Fibroblast of lung (primary cell): ENCODE data around the gene NR3C1. TPM values are rescaled to one million over a fixed set of nuclear protein-coding genes. Genes with fewer than 3 reads are reported as not detected.

Source experiments
- DNase-seq, 2 donors: peaks; one replicate each; pipeline versions ENCODE4 v3.0.0 to v3.0.0-alpha.2; 2010; ENCODE audit warnings: low read depth in 2 of 2
- H2AFZ ChIP-seq: 2 replicates; pipeline ENCODE4 v1.5.1; 2012; ENCODE audit warnings: low read length, control low read depth, inconsistent platforms
- H3K27ac ChIP-seq: 2 replicates; pipeline ENCODE4 v1.5.1; 2011; ENCODE audit warnings: low read length, control low read depth; ENCODE audit not compliant: insufficient read depth
- H3K27me3 ChIP-seq: 2 replicates; pipeline ENCODE4 v1.5.1; 2011; ENCODE audit warnings: mild to moderate bottlenecking, low read length; ENCODE audit not compliant: control insufficient read depth, insufficient read depth
- H3K36me3 ChIP-seq: 2 replicates; pipeline ENCODE4 v1.5.1; 2011; ENCODE audit warnings: low read length; ENCODE audit not compliant: control insufficient read depth, insufficient read depth
- H3K4me1 ChIP-seq: 2 replicates; pipeline ENCODE4 v1.5.1; 2011; ENCODE audit warnings: low read length; ENCODE audit not compliant: control insufficient read depth, insufficient read depth; ENCODE audit errors: extremely low read depth
- H3K4me2 ChIP-seq: 2 replicates; pipeline ENCODE4 v1.5.1; 2011; ENCODE audit warnings: low read length, control low read depth; ENCODE audit not compliant: insufficient read depth; ENCODE audit errors: extremely low read depth
- H3K4me3 ChIP-seq, 4 experiments: fragments of 200-600 bp in 1 of 4; sonication (generic) in 1 of 4; replicated peaks in 1 of 4; 2 replicates each; pipeline ENCODE4 v1.5.1; 2011 to 2016; ENCODE audit warnings: low read length in 4 of 4, low read depth in 3 of 4, mild to moderate bottlenecking in 3 of 4, control low read depth in 2 of 4, inconsistent platforms in 1 of 4, mixed read lengths in 1 of 4; ENCODE audit not compliant: insufficient read depth in 1 of 4; ENCODE audit errors: control extremely low read depth in 1 of 4
- H3K79me2 ChIP-seq: 2 replicates; pipeline ENCODE4 v1.5.1; 2012; ENCODE audit warnings: mild to moderate bottlenecking, low read length, inconsistent platforms; ENCODE audit not compliant: control insufficient read depth, insufficient read depth
- H3K9ac ChIP-seq: 2 replicates; pipeline ENCODE4 v1.5.1; 2011; ENCODE audit warnings: mild to moderate bottlenecking, low read length, control low read depth; ENCODE audit not compliant: insufficient read depth
- H3K9me3 ChIP-seq: 2 replicates; pipeline ENCODE4 v1.5.1; 2012; ENCODE audit warnings: low read depth, low read length; ENCODE audit not compliant: control insufficient read depth, insufficient read depth
- H4K20me1 ChIP-seq: 2 replicates; pipeline ENCODE4 v1.5.1; 2011; ENCODE audit warnings: low read length; ENCODE audit not compliant: control insufficient read depth, insufficient read depth; ENCODE audit errors: extremely low read depth
- EZH2 ChIP-seq: IDR thresholded peaks from 2 replicates; pipeline ENCODE4 v1.5.1; 2012; ENCODE audit warnings: low read length, control low read depth, mild to moderate bottlenecking; ENCODE audit errors: missing control alignments
- polyA plus RNA-seq, 2 donors: library from polyadenylated mRNA; depleted of rRNA in 1 of 2; stranded (reverse) in 1 of 2; unstranded in 1 of 2; fragments of >200 nt; gene quantifications; 2 replicates each; pipeline ENCODE4 v1.2.1, GENCODE V29; 2011 to 2012; ENCODE audit warnings: missing spikeins in 1 of 2
- total RNA-seq: library from RNA; depleted of rRNA; stranded (reverse); fragments of >200 nt; gene quantifications from 2 replicates; pipeline ENCODE4 v1.2.1, GENCODE V29; 2014
- TF ChIP-seq, protein P1 (sequence below), 2 donors: IDR thresholded peaks in 1 of 2; conservative IDR thresholded peaks in 1 of 2; 1 replicate in 1 of 2; 2 replicates in 1 of 2; pipeline ENCODE4 v1.5.1; 2011 to 2012; ENCODE audit warnings: low read length in 2 of 2, control low read depth in 1 of 2, inconsistent platforms in 1 of 2, low read depth in 1 of 2, mild to moderate bottlenecking in 1 of 2

NR3C1 gene
- total and polyA plus RNA-seq, 2 donors (not counting 1 experiment from before 2014, with no cell fraction given), result 85.3 to 126 TPM

DNA sequence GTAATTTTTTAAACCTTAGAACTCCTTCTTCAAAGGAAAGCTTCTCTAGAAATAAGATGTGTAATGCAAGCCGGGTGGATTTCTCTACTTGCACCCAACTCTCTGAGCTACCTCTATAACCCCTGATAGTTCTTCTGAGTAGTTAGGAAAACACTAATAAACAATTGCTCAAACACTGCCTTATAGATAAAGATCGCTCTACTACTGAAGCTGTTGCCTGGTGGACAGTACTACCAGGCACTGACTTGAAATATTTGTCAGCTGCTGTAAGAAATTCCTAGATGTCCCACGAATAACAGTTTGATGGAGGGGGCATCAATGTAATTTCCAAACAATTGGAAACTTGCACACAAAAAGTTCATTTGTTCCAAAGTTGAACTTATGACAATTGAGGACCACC is 42.0 kb downstream of the NR3C1 start:
- Histone ChIP-seq H3K4me2 (peak overlapping the region; percentile 8), H3K4me1 (peaks cover 3% of the 10 kb centered on the region), H3K79me2 (peaks cover 98% of the 10 kb centered on the region), H3K36me3 (no peaks in the 10 kb centered on the region), H3K4me3 (no peak overlapping the region), H3K9ac (no peak overlapping the region), H3K27ac (no peak overlapping the region), H3K9me3 (no peaks in the 10 kb centered on the region), H4K20me1 (no peaks in the 10 kb centered on the region), H3K27me3 (no peaks in the 10 kb centered on the region), H2AFZ (no peak overlapping the region)
- no peak for DNase-seq
- TF ChIP-seq, protein P1, sequence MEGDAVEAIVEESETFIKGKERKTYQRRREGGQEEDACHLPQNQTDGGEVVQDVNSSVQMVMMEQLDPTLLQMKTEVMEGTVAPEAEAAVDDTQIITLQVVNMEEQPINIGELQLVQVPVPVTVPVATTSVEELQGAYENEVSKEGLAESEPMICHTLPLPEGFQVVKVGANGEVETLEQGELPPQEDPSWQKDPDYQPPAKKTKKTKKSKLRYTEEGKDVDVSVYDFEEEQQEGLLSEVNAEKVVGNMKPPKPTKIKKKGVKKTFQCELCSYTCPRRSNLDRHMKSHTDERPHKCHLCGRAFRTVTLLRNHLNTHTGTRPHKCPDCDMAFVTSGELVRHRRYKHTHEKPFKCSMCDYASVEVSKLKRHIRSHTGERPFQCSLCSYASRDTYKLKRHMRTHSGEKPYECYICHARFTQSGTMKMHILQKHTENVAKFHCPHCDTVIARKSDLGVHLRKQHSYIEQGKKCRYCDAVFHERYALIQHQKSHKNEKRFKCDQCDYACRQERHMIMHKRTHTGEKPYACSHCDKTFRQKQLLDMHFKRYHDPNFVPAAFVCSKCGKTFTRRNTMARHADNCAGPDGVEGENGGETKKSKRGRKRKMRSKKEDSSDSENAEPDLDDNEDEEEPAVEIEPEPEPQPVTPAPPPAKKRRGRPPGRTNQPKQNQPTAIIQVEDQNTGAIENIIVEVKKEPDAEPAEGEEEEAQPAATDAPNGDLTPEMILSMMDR (conservative IDR thresholded peaks at IDR 0.05 in 1 of 2, IDR thresholded peaks at IDR 0.05 in 1 of 2; ENCODE audit: low read depth in 1 of 2, low read length in 2 of 2), result no peak

DNA sequence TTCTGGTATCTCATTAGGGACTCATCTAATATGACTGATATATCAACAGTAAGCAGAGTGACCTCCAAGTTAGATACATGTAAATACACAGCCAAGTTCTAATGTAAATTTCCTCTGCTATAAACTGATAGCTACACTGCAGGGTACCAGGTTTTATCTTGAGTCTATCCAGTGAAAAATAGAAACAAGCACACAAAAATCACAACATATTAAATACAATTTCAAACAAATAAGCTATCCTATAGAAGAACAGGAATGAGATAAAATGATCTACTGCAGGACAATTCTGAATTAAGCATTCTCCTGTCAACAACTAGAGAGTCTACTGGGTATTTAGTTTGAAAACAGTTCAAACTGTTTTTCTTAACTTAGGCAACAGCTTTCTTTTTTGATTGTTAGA is 42.7 kb downstream of the NR3C1 start:
- Histone ChIP-seq H4K20me1 (no peaks in the 10 kb centered on the region), H3K9me3 (no peaks in the 10 kb centered on the region), H3K79me2 (peaks cover 95% of the 10 kb centered on the region), H3K27ac (no peak overlapping the region), H2AFZ (no peak overlapping the region), H3K4me2 (no peak overlapping the region), H3K36me3 (no peaks in the 10 kb centered on the region), H3K9ac (no peak overlapping the region), H3K4me3 (no peak overlapping the region), H3K27me3 (no peaks in the 10 kb centered on the region), H3K4me1 (peaks cover 5% of the 10 kb centered on the region)
- TF ChIP-seq, protein P1 (conservative IDR thresholded peaks at IDR 0.05 in 1 of 2, IDR thresholded peaks at IDR 0.05 in 1 of 2; ENCODE audit: low read depth in 1 of 2, low read length in 2 of 2), result no peak
- TF ChIP-seq EZH2, result no peak
- no peak for DNase-seq

DNA sequence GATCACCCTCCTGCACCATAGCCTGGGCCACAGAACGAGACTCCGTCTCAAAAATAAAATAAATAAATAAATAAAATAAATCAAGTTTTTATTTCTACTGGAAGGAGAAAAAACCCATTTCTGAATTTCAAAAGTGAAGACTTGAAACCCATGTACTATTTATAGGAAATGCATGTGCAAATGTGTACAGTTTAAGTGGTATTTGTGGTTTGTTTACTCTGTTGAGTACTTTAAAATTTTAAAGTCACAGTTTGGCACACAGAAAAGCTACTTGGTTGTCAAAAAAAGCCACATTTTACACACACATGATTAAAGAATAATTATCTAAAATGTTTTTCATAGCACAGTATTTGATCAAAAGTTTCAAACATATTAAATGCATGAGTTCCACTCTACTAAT is 43.6 kb downstream of the NR3C1 start:
- Histone ChIP-seq H3K79me2 (peaks cover 95% of the 10 kb centered on the region), H3K27ac (no peak overlapping the region), H4K20me1 (no peaks in the 10 kb centered on the region)

More for the DNA sequence above, 43.6 kb downstream of the NR3C1 start:
- H3K27me3 ChIP-seq, result no peaks in the 10 kb centered on the region
- H3K36me3 ChIP-seq, result no peaks in the 10 kb centered on the region
- DNase-seq, result no peak
- no peak overlapping the region for H3K4me2 ChIP-seq
- H3K4me3 ChIP-seq, result no peak overlapping the region
- H3K9ac ChIP-seq, result no peak overlapping the region
- TF ChIP-seq, protein P1 (conservative IDR thresholded peaks at IDR 0.05 in 1 of 2, IDR thresholded peaks at IDR 0.05 in 1 of 2; ENCODE audit: low read depth in 1 of 2, low read length in 2 of 2), result no peak
- no peak for TF ChIP-seq EZH2
- peaks cover 7% of the 10 kb centered on the region for H3K4me1 ChIP-seq
- H2AFZ ChIP-seq, result no peak overlapping the region
- H3K9me3 ChIP-seq, result no peaks in the 10 kb centered on the region
